Measurements from ENCODE around the gene ABCA13. TPM values are rescaled to one million over a fixed set of nuclear protein-coding genes. Genes with fewer than 3 reads are reported as not detected.

ABCA13 gene
- polyA plus RNA-seq, 1 of the 3 experiments (the other 2 are of a cell fraction), result not detected

GRCh38 chr7:48168159-48168558 lies 3.1 kb upstream of the ABCA13 start:
- Histone ChIP-seq H3K4me1 (ENCODE audit: control insufficient read depth in 1 of 2, insufficient read depth in 2 of 2, low read depth in 1 of 2, low read length in 1 of 2) (no peaks in the 10 kb centered on the region), H3K36me3 (replicated peaks in 1 of 2; ENCODE audit: control insufficient read depth in 1 of 2, insufficient read depth in 2 of 2, low read length in 1 of 2) (no peaks in the 10 kb centered on the region), H4K20me1 (ENCODE audit: insufficient read depth) (no peaks in the 10 kb centered on the region), H3K79me2 (ENCODE audit: insufficient read depth) (no peaks in the 10 kb centered on the region), H3K9me3 (no peaks in the 10 kb centered on the region), H3K27me3 (ENCODE audit: insufficient read depth) (peaks cover 23% of the 10 kb centered on the region; the same call in 1 of the 2 replicates), H3K9me2 (no peaks in the 10 kb centered on the region), H3K4me2 (no peak overlapping the region), H3K9ac (no peak overlapping the region), H3K4me3 (ENCODE audit: low read depth in 2 of 2, low read length in 1 of 2) (no peak overlapping the region), H2AFZ (ENCODE audit: low read depth) (no peak overlapping the region), H3K27ac (ENCODE audit: low read depth in 2 of 2, low read length in 1 of 2) (no peak overlapping the region), H3F3A (replicated peaks; ENCODE audit: insufficient read depth) (no peaks in the 10 kb centered on the region)
- DNase-seq, result no peak
- POLR2A ChIA-PET, result no interaction called here
- CTCF ChIA-PET, result interaction anchor here (0.9 to 1.2 kb wide), 2 partner anchors 9 to 12 kb away, joined by 3 read pairs; no protein-coding TSS in a partner anchor
- TF ChIP-seq FOXM1 (IDR thresholded peaks at IDR 0.05; ENCODE audit: low read depth), result no peak
- TF ChIP-seq ZBTB33 (IDR thresholded peaks at IDR 0.05; ENCODE audit: borderline replicate concordance, low read depth), result no peak
- no peak for TF ChIP-seq TEAD4 (IDR thresholded peaks at IDR 0.05; ENCODE audit: borderline replicate concordance, insufficient read depth)
- WGBS (ENCODE audit: low lambda C conversion rate), result 6% methylated on average over 2 of the region's 2 CpGs

DNA sequence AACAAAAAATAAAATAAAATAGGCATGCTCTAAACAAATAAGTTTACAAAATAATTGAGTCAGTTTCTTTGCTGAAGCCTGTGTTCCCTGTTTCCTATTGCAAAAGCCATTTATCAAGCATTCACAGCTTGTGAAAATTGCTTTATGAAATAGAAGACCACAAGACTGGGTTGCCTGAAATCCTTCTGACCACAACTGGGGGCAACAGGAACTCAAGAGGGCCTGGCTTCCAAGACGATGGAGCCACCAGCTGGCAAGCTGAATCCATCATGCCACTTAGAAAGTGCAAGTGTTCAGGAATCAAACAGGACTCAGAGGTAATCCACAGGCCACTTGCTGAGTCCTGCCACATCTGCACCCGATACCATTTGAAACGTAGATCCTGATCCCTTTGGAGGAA lies 752 bp upstream of the ABCA13 start:
- Histone ChIP-seq H3K27me3 (ENCODE audit: insufficient read depth) (peaks cover 26% of the 10 kb centered on the region; the same call in 1 of the 2 replicates), H3K36me3 (replicated peaks in 1 of 2; ENCODE audit: control insufficient read depth in 1 of 2, insufficient read depth in 2 of 2, low read length in 1 of 2) (no peaks in the 10 kb centered on the region), H3K79me2 (ENCODE audit: insufficient read depth) (no peaks in the 10 kb centered on the region), H3K4me3 (ENCODE audit: low read depth in 2 of 2, low read length in 1 of 2) (no peak overlapping the region), H3K9me2 (no peaks in the 10 kb centered on the region), H3F3A (replicated peaks; ENCODE audit: insufficient read depth) (no peaks in the 10 kb centered on the region), H2AFZ (ENCODE audit: low read depth) (no peak overlapping the region), H3K4me2 (no peak overlapping the region), H3K4me1 (ENCODE audit: control insufficient read depth in 1 of 2, insufficient read depth in 2 of 2, low read depth in 1 of 2, low read length in 1 of 2) (no peaks in the 10 kb centered on the region), H3K9ac (no peak overlapping the region), H3K9me3 (no peaks in the 10 kb centered on the region), H3K27ac (ENCODE audit: low read depth in 2 of 2, low read length in 1 of 2) (no peak overlapping the region), H4K20me1 (ENCODE audit: insufficient read depth) (no peaks in the 10 kb centered on the region)
- WGBS (ENCODE audit: low lambda C conversion rate), result 4% methylated on average over 3 of the region's 3 CpGs
- no peak for DNase-seq
- TF ChIP-seq IRF3 (IDR thresholded peaks at IDR 0.05; ENCODE audit: low read depth, low read length) (no peak), TEAD4 (IDR thresholded peaks at IDR 0.05; ENCODE audit: borderline replicate concordance, insufficient read depth) (no peak), TAF1 (IDR thresholded peaks at IDR 0.05; ENCODE audit: borderline replicate concordance, low read depth, low read length) (no peak), POLR2AphosphoS5 (IDR thresholded peaks at IDR 0.05; ENCODE audit: low read depth, low read length) (no peak), NFIC (IDR thresholded peaks at IDR 0.05; ENCODE audit: borderline replicate concordance) (no peak), MEF2A (IDR thresholded peaks at IDR 0.05; ENCODE audit: borderline replicate concordance, low read depth) (no peak), FOXJ3 (CRISPR knock-in tag; IDR thresholded peaks at IDR 0.05) (no peak), EZH2phosphoT487 (IDR thresholded peaks at IDR 0.05; ENCODE audit: borderline replicate concordance, low read depth) (no peak), GABPA (IDR thresholded peaks at IDR 0.05; ENCODE audit: low read depth) (no peak), EP300 (IDR thresholded peaks at IDR 0.05; ENCODE audit: borderline replicate concordance in 1 of 2, low read depth in 1 of 2, low read length in 1 of 2) (no peak), SIN3A (IDR thresholded peaks at IDR 0.05; ENCODE audit: borderline replicate concordance, low read depth, low read length) (no peak), ZBTB33 (IDR thresholded peaks at IDR 0.05; ENCODE audit: borderline replicate concordance, low read depth) (no peak), SMC3 (IDR thresholded peaks at IDR 0.05; ENCODE audit: low read depth, low read length) (no peak), RAD21 (IDR thresholded peaks at IDR 0.05; ENCODE audit: low read length) (no peak)
- TF ChIP-seq, protein P1, sequence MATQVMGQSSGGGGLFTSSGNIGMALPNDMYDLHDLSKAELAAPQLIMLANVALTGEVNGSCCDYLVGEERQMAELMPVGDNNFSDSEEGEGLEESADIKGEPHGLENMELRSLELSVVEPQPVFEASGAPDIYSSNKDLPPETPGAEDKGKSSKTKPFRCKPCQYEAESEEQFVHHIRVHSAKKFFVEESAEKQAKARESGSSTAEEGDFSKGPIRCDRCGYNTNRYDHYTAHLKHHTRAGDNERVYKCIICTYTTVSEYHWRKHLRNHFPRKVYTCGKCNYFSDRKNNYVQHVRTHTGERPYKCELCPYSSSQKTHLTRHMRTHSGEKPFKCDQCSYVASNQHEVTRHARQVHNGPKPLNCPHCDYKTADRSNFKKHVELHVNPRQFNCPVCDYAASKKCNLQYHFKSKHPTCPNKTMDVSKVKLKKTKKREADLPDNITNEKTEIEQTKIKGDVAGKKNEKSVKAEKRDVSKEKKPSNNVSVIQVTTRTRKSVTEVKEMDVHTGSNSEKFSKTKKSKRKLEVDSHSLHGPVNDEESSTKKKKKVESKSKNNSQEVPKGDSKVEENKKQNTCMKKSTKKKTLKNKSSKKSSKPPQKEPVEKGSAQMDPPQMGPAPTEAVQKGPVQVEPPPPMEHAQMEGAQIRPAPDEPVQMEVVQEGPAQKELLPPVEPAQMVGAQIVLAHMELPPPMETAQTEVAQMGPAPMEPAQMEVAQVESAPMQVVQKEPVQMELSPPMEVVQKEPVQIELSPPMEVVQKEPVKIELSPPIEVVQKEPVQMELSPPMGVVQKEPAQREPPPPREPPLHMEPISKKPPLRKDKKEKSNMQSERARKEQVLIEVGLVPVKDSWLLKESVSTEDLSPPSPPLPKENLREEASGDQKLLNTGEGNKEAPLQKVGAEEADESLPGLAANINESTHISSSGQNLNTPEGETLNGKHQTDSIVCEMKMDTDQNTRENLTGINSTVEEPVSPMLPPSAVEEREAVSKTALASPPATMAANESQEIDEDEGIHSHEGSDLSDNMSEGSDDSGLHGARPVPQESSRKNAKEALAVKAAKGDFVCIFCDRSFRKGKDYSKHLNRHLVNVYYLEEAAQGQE (IDR thresholded peaks at IDR 0.05; ENCODE audit: low read depth, low read length), result no peak
- TF ChIP-seq, protein P2, sequence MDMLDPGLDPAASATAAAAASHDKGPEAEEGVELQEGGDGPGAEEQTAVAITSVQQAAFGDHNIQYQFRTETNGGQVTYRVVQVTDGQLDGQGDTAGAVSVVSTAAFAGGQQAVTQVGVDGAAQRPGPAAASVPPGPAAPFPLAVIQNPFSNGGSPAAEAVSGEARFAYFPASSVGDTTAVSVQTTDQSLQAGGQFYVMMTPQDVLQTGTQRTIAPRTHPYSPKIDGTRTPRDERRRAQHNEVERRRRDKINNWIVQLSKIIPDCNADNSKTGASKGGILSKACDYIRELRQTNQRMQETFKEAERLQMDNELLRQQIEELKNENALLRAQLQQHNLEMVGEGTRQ (IDR thresholded peaks at IDR 0.05; ENCODE audit: borderline replicate concordance, low read depth, low read length), result no peak
- ChIA-PET POLR2A (no interaction called here), CTCF (no interaction called here)
